Lower leg skin (tissue), 3 donors: ENCODE results near the gene B4GALNT3.

Experiments used
- POLR2A ChIP-seq, 2 donors: fragments of 450-650 bp; IDR thresholded peaks; one replicate each; pipeline ENCODE4 v1.6.1; 2016 to 2017; ENCODE audit warnings: antibody characterized with exemption in 2 of 2, mild to moderate bottlenecking in 1 of 2, moderate library complexity in 1 of 2
- TF ChIP-seq, protein P1 (sequence below), 3 donors: fragments of 450-650 bp; IDR thresholded peaks; one replicate each; pipeline ENCODE4 v1.5.1; 2016; ENCODE audit warnings: antibody characterized with exemption in 3 of 3, mild to moderate bottlenecking in 3 of 3, moderate library complexity in 2 of 3

GRCh38 chr12:585062-586061 lies 125.6 kb downstream of the B4GALNT3 start:
- TF ChIP-seq POLR2A (IDR thresholded peaks at IDR 0.05) = no peak
- TF ChIP-seq, protein P1, sequence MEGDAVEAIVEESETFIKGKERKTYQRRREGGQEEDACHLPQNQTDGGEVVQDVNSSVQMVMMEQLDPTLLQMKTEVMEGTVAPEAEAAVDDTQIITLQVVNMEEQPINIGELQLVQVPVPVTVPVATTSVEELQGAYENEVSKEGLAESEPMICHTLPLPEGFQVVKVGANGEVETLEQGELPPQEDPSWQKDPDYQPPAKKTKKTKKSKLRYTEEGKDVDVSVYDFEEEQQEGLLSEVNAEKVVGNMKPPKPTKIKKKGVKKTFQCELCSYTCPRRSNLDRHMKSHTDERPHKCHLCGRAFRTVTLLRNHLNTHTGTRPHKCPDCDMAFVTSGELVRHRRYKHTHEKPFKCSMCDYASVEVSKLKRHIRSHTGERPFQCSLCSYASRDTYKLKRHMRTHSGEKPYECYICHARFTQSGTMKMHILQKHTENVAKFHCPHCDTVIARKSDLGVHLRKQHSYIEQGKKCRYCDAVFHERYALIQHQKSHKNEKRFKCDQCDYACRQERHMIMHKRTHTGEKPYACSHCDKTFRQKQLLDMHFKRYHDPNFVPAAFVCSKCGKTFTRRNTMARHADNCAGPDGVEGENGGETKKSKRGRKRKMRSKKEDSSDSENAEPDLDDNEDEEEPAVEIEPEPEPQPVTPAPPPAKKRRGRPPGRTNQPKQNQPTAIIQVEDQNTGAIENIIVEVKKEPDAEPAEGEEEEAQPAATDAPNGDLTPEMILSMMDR (IDR thresholded peaks at IDR 0.05) = no peak
